PC-9 (cell line): ENCODE results near the gene TBCD. TPM values are rescaled to one million over a fixed set of nuclear protein-coding genes. Genes with fewer than 3 reads are reported as not detected.

Experiments
- BruUV-seq: library from RNA; stranded (reverse); fragments of 400-500 nt; replicated peaks from 2 replicates; lab custom pipeline; 2021; lab: Mats Ljungman, UMichigan
- CTCF ChIA-PET: fragments of 300-600 bp; sonication (Branson Sonifier 250); formaldehyde crosslinking; loops from one replicate; lab custom pipeline; 2022; ENCODE audit warnings: antibody characterized with exemption; lab: Charles Lee
- POLR2A ChIA-PET: fragments of 300-600 bp; sonication (Branson Sonifier 250); formaldehyde crosslinking; loops from one replicate; lab custom pipeline; 2022; ENCODE audit warnings: antibody characterized with exemption; ENCODE audit not compliant: unreplicated experiment; lab: Charles Lee
- DNase-seq, 2 experiments: peaks; one replicate each; pipeline versions ENCODE4 v3.0.0 to v3.0.0-alpha.2; 2015 to 2022; ENCODE audit warnings: mixed read lengths in 1 of 2
- H2AFZ ChIP-seq: fragments of 200-600 bp; sonication (generic); 2 replicates; pipeline ENCODE4 v1.8.1; 2017; ENCODE audit warnings: antibody characterized with exemption
- H3F3A ChIP-seq: fragments of 200-600 bp; sonication (generic); 2 replicates; pipeline ENCODE4 v1.8.1; 2017; ENCODE audit warnings: antibody characterized with exemption, mild to moderate bottlenecking, low read depth; ENCODE audit not compliant: insufficient read depth
- H3K27ac ChIP-seq: fragments of 200-600 bp; sonication (generic); 2 replicates; pipeline ENCODE4 v1.6.1; 2016; ENCODE audit warnings: mixed run types
- H3K27me3 ChIP-seq: fragments of 200-600 bp; sonication (generic); 2 replicates; pipeline ENCODE4 v1.6.1; 2016; ENCODE audit warnings: low read depth, mixed run types; ENCODE audit not compliant: insufficient read depth
- H3K36me3 ChIP-seq: fragments of 200-600 bp; sonication (generic); 2 replicates; pipeline ENCODE4 v1.6.1; 2016; ENCODE audit warnings: low read depth, mixed run types
- H3K4me1 ChIP-seq: fragments of 200-600 bp; sonication (generic); replicated peaks from 2 replicates; pipeline ENCODE4 v1.6.1; 2016; ENCODE audit warnings: mixed run types; ENCODE audit not compliant: insufficient read depth
- H3K4me2 ChIP-seq: fragments of 200-600 bp; sonication (generic); 2 replicates; pipeline ENCODE4 v1.6.1; 2017; ENCODE audit warnings: mixed run types
- H3K4me3 ChIP-seq: fragments of 200-600 bp; sonication (generic); 2 replicates; pipeline ENCODE4 v1.6.1; 2016; ENCODE audit warnings: mixed run types
- H3K79me2 ChIP-seq: fragments of 200-600 bp; sonication (generic); 2 replicates; pipeline ENCODE4 v1.6.1; 2017; ENCODE audit warnings: low read depth, mixed run types
- H3K9me2 ChIP-seq: fragments of 200-600 bp; sonication (generic); 2 replicates; pipeline ENCODE4 v1.8.1; 2017; ENCODE audit warnings: mild to moderate bottlenecking; ENCODE audit not compliant: insufficient read depth
- H3K9me3 ChIP-seq: fragments of 200-600 bp; sonication (generic); 2 replicates; pipeline ENCODE4 v1.8.1; 2016; ENCODE audit warnings: low read depth; ENCODE audit not compliant: insufficient read depth
- H4K20me1 ChIP-seq: fragments of 200-600 bp; sonication (generic); 2 replicates; pipeline ENCODE4 v1.8.1; 2017; ENCODE audit not compliant: insufficient read depth
- EZH2 ChIP-seq: fragments of 200-600 bp; sonication (generic); IDR thresholded peaks from 2 replicates; pipeline ENCODE4 v1.8.0; 2017; ENCODE audit warnings: antibody characterized with exemption, low read depth
- intact Hi-C: fragments of 100-400 bp; cut with micrococcal nuclease; formaldehyde crosslinking; loops from one replicate; pipeline ENCODE4 v1.10.0; 2022; ENCODE audit not compliant: unreplicated experiment
- total RNA-seq: library from RNA; stranded (reverse); gene quantifications from 2 replicates; pipeline ENCODE4 v1.2.3, GENCODE V29; 2021
- TF ChIP-seq, protein P1 (sequence below): fragments of 200-600 bp; sonication (generic); conservative IDR thresholded peaks from 2 replicates; pipeline ENCODE4 v1.6.1; 2017; ENCODE audit warnings: mixed run types, antibody characterized with exemption, mild to moderate bottlenecking, moderate library complexity

The TBCD gene
- total RNA-seq, 1 experiment from 2014 or later, result 115 TPM

DNA sequence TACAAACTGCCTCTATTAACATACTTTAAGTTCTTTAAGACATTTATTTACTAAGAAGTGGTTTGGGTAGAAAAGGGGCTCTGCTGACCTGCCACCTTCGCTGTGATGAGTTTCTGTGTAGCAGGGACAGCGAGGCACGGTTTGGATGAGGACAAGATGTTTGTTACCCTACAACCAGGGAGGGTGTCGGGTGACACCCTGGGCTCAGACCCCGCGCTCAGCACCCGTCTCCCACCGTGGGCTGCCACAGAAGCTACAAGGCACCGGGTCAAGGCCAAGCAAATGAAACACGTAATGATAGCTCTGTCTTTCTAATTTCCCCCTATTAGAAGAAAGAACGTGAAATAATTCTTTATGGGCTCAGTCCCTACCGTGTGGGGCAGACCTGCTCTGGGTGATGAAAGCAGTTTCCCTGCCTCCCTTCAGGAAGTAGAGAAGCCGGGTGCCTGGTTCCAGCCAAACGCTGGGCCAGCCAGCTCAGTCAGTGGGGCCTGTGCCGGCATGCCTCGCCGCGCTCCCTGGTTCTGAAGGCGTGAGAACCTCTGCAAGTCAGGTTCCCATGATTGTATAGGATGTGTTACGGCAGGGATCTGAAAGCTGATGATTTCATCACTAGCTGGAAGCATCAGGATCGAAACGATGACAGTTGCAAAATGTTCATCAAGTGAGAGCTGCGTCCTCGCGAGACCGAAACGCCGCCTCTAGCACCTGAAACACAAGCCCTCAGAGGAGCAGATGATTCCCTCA lies 84.1 kb downstream of the TBCD start:
- intact Hi-C loops, result no loop called here
- Histone ChIP-seq H2AFZ (no peak overlapping the region), H3K4me3 (no peak overlapping the region), H3K36me3 (no peaks in the 10 kb centered on the region), H3K9me2 (no peaks in the 10 kb centered on the region), H3F3A (peaks cover 20% of the 10 kb centered on the region; the same call in 1 of the 2 replicates), H3K79me2 (no peaks in the 10 kb centered on the region), H3K4me1 (peaks cover 37% of the 10 kb centered on the region), H3K4me2 (no peak overlapping the region), H4K20me1 (no peaks in the 10 kb centered on the region), H3K27me3 (no peaks in the 10 kb centered on the region), H3K27ac (no peak overlapping the region), H3K9me3 (no peaks in the 10 kb centered on the region)
- TF ChIP-seq, protein P1, sequence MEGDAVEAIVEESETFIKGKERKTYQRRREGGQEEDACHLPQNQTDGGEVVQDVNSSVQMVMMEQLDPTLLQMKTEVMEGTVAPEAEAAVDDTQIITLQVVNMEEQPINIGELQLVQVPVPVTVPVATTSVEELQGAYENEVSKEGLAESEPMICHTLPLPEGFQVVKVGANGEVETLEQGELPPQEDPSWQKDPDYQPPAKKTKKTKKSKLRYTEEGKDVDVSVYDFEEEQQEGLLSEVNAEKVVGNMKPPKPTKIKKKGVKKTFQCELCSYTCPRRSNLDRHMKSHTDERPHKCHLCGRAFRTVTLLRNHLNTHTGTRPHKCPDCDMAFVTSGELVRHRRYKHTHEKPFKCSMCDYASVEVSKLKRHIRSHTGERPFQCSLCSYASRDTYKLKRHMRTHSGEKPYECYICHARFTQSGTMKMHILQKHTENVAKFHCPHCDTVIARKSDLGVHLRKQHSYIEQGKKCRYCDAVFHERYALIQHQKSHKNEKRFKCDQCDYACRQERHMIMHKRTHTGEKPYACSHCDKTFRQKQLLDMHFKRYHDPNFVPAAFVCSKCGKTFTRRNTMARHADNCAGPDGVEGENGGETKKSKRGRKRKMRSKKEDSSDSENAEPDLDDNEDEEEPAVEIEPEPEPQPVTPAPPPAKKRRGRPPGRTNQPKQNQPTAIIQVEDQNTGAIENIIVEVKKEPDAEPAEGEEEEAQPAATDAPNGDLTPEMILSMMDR, result no peak
- no peak for TF ChIP-seq EZH2
- DNase-seq, result no peak
- BruUV-seq, result no TSS peak
- CTCF ChIA-PET, result no interaction called here
- POLR2A ChIA-PET, result no interaction called here

DNA sequence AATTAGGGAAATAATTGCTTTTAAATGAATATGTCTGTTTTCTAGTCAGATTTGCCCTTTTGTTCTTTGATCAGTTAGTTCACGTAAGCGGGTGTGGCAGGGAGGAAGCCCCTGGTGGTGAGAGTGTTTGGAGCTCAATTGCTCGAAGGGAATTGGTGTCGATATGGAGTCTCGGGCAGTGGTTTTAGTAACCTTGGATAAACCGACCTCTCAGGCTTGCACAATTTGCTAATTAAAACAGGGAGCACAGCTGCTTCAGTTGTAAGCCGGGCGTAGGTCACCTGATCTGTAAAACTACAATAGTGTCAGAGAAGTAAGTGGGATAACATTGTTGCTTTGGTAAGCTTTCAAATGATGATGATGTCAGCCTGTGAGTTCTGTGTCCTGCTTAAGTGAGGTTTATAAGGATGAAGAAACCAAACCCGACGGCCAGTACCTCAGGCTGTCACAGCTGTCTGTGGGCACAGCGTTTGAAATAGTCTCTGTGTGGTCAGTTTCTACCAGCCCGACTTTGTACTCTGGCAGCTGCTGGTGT lies 85.0 kb downstream of the TBCD start:
- TF ChIP-seq EZH2, result no peak
- TF ChIP-seq, protein P1, result no peak
- no TSS peak for BruUV-seq
- no peaks in the 10 kb centered on the region for H3K36me3 ChIP-seq
- H3K27ac ChIP-seq, result 0 out of 2 replicates have a peak overlapping the region, but pooled peaks have one; percentile 91
- H3K4me2 ChIP-seq, result peak overlapping the region; percentile 87; the same call in 1 of the 2 replicates
- H4K20me1 ChIP-seq, result no peaks in the 10 kb centered on the region
- H3K4me1 ChIP-seq, result peaks cover 37% of the 10 kb centered on the region
- no peak for DNase-seq
- no peaks in the 10 kb centered on the region for H3K79me2 ChIP-seq
- H3K27me3 ChIP-seq, result no peaks in the 10 kb centered on the region
- ChIA-PET POLR2A (no interaction called here), CTCF (no interaction called here)
- intact Hi-C loops, result no loop called here
- H3K4me3 ChIP-seq, result no peak overlapping the region
- peaks cover 20% of the 10 kb centered on the region; the same call in 1 of the 2 replicates for H3F3A ChIP-seq
- no peaks in the 10 kb centered on the region for H3K9me3 ChIP-seq
- no peaks in the 10 kb centered on the region for H3K9me2 ChIP-seq
- H2AFZ ChIP-seq, result no peak overlapping the region

DNA sequence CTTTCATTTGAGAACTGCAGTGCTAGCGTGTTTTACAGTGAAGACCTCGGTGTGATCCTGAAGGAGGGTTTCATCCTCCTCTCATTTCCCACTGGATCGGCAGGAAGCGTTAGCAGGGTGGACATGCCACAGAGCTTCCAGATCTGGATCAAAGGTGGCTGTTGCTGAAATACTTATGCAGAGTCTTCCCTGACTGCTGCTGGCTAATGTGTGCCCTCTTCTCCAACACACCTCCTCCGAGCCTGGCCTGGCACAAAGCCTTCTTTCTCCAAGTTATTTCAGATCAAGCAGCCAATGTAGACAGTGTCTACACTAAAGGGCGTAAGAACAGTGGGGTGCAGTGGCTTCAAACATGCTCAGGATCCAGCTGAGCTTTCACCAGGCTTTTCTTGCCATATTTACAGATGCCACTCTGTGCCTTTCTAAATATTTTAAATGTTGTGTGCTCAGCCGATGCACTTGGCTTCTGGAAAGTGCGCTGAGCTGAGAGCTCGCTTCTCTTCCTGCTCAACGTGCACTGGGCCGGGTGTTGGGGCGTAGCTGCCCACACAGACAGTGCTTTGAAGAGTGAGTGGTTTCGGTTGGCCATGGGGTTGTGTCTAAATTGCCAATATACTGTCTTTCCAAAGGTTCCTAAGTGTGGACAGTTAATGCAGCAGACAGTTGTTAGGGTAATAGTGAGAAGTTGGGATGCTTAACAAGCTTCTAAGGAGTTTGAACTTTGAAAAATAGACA lies 85.9 kb downstream of the TBCD start:
- peaks cover 20% of the 10 kb centered on the region; the same call in 1 of the 2 replicates for H3F3A ChIP-seq
- POLR2A ChIA-PET, result interaction anchor here (0.6 to 0.8 kb wide), 3 partner anchors 55 to 366 kb away, joined by 4 to 9 read pairs (median 5); no protein-coding TSS in a partner anchor
- H3K9me2 ChIP-seq, result no peaks in the 10 kb centered on the region
- no peak overlapping the region for H2AFZ ChIP-seq
- H4K20me1 ChIP-seq, result no peaks in the 10 kb centered on the region
- no TSS peak for BruUV-seq
- intact Hi-C loops, result loop anchor here (1.0 kb wide), 3 partner anchors 21 to 52 kb away; no protein-coding TSS in a partner anchor
- H3K27me3 ChIP-seq, result no peaks in the 10 kb centered on the region
- CTCF ChIA-PET, result interaction anchor here (1.1 kb wide), 2 partner anchors 38 to 39 kb away, joined by 3 read pairs; no protein-coding TSS in a partner anchor
- H3K36me3 ChIP-seq, result no peaks in the 10 kb centered on the region
- no peaks in the 10 kb centered on the region for H3K79me2 ChIP-seq
- H3K27ac ChIP-seq, result peak overlapping the region; percentile 91
- H3K4me2 ChIP-seq, result peak overlapping the region; percentile 87
- no peak for DNase-seq
- no peaks in the 10 kb centered on the region for H3K9me3 ChIP-seq
- peaks cover 37% of the 10 kb centered on the region for H3K4me1 ChIP-seq
- no peak for TF ChIP-seq EZH2
- TF ChIP-seq, protein P1, result no peak
- H3K4me3 ChIP-seq, result peak overlapping the region; percentile 58; the same call in 1 of the 2 replicates
